Dermis microvascular lymphatic vessel endothelial cell (primary cell): ENCODE data around the gene ZNF675. TPM values are rescaled to one million over a fixed set of nuclear protein-coding genes. Genes with fewer than 3 reads are reported as not detected.
"Not testable (repeated sequence)": the region's sequence is repeated elsewhere in the genome, so short reads cannot be mapped to it uniquely, and the experiment has no call there.

ENCODE experiments used
- DNase-seq, 2 donors: peaks; one replicate each; pipeline versions ENCODE4 v3.0.0 to v3.0.0-alpha.2; 2010; ENCODE audit warnings: low read depth in 2 of 2
- total RNA-seq: library from RNA; depleted of rRNA; stranded (reverse); fragments of >200 nt; gene quantifications from 2 replicates; pipeline ENCODE4 v1.2.1, GENCODE V29; 2014

Gene ZNF675
- 5.9 and 7.0 TPM in 2 replicates for total RNA-seq

DNA sequence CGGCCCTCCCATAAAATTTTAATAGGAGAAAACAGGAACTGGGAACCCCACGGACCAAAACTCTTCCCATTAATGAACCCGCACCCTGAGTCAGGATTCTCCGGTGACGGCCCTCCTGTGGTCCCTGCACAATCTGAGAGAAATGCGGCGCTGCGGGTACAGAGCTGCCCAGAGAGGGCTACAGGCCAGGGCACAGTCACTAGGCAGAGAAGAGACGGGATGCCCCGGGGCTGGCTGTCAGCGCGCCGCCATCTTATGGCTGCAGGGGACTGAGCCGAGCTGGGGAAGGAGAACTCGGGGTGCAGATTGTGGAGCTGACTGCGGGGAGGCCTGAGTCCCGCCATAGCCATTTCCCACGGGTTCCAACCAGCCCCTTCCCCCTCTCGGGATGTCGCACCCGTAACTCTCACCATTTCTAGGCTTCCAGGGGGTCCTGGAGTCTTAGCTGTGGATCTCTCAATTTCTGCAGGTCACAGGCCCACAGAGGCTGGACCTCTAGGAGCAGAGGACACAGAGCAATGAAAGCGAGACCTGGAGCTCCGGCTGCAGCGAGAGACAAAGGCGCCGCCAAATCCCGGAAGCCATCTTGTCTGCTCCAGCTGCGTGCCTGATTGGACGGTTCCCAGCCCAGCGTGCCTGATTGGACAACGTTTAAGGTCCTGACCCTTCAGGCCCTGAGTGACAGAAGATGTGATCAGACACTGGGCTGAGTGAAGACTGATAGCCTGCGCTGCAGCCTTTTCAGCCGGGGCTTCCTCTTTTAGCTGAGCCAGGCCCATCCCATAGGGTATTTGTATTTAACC lies at the start of gene ZNF675:
TSS of gene ZNF675 (minus strand) at position 592 of the 803 bp plus-strand sequence. CDS start at position 413, 179 bp downstream.
- DNase-seq: peak; percentile 88 to 94

DNA sequence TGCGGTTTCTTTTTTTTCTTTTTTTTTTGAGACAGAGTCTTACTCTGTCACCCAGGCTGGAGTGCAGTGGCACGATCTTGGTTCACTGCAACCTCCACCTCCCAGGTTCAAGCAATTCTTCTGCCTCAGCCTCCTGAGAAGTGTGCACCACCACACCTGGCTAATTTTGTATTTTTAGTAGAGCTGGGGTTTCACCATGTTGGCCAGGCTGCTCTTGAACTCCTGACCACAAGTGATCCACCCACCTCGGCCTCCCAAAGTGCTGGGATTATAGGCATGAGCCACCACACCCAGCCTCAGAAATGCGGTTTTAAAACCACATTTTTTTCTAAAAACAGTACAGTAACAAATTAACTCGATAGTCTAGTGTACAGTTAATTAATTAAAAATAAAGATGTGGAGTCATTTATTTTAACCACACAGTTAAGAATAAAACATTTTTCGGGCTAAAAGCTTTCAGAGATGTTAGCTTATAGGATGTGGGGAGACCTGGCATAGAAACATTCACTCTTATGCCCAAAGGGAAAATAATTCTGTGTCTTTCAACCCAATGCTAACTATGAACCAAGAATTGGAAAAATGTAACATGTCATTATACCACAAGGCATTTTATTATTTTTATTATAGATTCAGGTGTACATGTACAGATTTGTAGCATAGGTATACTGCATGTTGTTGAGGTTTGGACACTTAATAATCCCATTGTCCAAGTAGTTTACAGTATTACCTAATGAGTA lies 43.9 kb upstream of the ZNF675 start:
- not testable (repeated sequence) for DNase-seq

DNA sequence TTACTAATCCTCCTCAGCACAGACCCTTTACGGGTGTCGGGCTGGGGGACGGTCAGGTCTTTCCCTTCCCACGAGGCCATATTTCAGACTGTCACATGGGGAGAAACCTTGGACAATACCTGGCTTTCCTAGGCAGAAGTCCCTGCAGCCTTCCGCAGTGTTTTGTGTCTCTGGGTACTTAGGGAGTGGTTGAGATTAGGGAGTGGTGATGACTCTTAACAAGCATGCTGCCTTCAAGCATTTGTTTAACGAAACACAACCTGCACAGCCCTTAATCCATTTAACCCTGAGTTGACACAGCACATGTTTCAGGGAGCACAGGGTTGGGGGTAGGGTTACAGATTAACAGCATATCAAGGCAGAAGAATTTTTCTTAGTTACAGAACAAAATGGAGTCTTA lies 37.1 kb upstream of the ZNF675 start:
- DNase-seq: not testable (repeated sequence)

DNA sequence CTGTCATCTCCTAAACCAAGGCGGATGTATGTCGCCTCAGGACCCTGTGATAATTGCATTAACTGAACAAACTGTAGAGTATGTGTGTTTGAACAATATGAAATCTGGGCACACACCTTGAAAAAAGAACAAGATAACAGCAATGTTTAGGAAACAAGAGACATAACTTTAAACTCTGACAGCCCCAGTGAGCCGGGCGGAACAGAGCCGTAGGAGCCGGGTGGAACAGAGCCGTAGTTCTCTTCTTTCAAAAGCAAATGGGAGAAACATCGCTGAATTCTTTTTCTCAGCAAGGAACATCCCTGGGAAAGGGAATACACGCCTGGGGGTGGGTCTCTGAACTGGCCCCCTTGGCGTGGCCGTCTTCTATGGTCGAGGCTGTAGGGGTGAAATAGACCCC lies 31.8 kb upstream of the ZNF675 start:
- DNase-seq: no peak

DNA sequence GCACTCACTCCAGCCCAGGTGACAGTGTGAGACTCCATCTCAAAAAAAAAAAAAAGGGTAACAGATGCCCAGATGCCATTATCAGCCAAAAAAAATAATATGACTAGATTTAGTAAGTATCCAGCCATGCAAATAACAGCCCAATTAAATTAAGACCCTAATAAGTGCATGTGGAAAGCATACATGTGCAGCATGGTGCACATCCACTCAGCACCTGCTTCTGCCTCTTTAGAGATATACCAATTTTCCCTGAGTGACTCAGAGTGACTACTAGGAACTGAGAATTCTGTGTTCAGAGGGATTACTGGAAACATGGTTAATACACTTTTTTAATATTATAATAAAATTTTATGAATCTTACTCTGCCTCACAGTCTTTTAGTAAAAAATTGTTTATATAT lies 29.8 kb upstream of the ZNF675 start:
- DNase-seq: no peak

DNA sequence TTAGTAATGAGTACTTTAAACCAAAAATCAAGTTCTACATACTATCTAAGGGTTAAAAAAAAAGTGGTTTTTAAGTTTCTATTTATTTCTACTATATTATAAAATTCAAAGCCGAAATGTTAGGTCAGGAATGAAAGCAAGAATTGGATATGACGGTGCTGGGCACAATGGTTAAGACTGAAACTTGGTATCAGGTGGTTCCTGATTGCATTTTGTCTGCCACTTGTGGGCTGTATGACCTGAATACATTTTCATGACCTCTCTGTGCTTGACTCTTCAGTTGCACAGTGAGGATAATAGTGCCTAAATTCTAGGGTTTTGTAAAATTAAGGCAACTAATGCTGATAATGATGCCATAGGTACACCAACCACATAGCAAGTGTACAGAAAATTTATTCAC lies 22.3 kb upstream of the ZNF675 start:
- no peak for DNase-seq

DNA sequence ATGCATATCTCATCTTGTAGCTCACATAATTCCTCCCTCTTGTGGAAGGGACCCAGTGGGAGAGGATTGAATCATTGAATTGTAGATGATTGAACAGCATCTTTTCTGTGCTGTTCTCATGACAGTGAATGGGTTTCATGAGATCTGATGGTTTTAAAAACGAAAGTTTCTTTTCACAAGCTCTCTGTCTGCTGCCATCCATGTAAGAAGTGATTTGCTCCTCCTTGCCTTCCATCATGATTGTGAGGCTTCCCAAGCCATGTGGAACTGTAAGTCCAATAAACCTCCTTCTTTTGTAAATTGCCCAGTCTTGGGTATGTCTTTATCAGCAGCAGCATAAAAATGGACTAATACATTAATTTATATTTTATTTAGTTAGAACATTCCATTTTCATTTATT lies 19.6 kb upstream of the ZNF675 start:
- no peak for DNase-seq

DNA sequence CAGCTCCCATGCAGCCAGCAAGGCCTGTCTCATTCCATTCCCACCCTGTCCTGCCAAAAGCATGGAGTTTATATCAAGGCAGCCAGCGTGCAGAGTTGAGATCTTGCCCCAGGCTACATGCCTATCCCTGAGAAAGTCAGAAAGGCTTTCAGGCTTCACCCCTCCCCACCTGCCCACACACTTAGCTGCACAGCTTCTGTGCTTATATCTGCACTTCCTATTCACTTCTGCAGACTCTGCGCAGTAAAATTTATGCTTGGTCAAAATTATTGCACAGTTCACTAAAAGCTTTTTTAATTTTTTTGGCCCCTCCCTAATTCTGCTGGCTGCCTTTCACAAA lies 12.5 kb upstream of the ZNF675 start:
- DNase-seq: no peak

DNA sequence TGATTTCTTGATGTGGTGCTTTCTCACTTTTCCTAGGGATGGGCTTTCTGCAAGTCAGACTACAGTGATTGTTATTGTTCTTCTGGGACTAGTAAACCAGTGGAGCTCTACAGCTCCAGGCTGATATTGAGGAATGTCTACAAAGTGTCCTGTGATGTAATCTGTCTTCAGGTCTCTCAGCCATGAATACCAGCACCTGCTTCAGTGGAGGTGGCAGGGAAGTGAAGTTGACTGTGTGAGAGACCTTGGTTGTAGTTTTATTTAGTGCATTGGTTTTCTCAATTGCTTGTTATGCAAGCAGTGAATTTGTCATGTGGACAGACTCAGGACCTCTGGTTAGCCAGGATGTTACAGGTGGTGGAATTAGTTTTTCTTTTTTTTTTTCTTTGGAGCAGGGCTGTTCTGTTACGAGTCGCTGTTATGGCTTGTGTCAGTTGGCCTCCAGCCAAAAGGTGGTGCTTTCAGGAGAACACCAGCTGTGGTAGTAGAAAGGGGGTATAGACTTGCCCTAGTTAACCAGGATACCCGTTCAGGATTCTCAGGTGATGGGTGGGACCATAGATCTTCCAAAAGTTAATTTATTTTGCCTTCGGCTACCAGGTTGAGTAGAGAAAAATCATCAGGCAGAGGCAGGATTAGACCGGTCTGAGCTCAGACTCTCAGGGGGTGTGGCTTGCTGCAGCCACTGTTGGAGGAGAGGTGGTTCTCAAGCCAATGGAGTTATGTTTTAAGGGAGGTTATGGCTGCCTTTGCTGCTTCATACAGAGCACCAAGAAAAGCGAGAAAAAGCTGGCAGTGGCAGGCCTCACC lies 11.9 kb upstream of the ZNF675 start:
- DNase-seq: no peak

DNA sequence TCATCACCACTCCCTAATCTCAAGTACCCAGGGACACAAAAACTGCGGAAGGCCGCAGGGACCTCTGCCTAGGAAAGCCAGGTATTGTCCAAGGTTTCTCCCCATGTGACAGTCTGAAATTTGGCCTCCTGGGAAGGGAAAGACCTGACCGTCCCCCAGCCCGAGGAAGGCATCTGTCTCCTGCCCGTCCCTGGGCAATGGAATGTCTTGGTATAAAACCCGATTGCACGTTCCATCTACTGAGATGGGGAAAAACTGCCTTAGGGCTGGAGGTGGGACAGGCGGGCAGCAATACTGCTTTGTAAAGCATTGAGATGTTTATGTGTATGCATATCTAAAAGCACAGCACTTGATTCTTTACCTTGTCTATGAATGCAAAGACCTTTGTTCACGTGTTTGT lies 5.9 kb upstream of the ZNF675 start:
- DNase-seq: not testable (repeated sequence)

DNA sequence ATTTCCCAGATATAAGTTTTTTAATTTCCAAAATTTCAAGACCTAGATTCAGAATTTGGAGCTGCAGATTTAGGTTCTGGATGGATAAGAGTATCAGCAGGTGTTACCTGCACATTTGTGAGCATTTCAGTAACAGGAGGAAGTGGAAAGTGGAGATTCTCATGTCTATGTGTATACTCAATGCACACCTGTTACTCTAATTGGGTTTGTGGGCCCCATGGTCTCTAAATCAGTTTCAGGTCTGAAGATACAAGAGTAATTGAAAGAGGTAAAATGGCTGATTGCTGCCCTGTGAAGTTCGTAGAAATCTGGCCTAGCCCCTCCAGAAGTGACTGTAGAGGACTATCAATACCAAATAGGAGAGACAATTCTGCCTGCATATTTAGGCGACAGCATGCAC lies 13.9 kb downstream of the ZNF675 start:
- DNase-seq: no peak

DNA sequence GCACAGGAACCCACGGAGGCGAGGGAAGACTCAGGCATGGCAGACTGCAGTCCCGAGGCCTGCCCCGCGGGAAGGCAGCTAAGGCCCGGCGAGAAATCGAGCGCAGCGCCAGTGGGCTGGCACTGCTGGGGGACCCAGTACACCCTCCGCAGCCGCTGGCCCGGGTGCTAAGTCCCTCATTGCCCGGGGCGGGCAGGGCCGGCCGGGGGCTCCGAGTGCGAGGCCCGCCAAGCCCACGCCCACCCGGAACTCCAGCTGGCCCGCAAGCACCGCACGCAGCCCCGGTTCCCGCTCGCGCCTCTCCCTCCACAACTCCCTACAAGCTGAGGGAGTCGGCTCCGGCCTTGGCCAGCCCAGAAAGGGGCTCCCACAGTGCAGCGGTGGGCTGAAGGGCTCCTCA lies 18.4 kb downstream of the ZNF675 start:
- DNase-seq: not testable (repeated sequence)

DNA sequence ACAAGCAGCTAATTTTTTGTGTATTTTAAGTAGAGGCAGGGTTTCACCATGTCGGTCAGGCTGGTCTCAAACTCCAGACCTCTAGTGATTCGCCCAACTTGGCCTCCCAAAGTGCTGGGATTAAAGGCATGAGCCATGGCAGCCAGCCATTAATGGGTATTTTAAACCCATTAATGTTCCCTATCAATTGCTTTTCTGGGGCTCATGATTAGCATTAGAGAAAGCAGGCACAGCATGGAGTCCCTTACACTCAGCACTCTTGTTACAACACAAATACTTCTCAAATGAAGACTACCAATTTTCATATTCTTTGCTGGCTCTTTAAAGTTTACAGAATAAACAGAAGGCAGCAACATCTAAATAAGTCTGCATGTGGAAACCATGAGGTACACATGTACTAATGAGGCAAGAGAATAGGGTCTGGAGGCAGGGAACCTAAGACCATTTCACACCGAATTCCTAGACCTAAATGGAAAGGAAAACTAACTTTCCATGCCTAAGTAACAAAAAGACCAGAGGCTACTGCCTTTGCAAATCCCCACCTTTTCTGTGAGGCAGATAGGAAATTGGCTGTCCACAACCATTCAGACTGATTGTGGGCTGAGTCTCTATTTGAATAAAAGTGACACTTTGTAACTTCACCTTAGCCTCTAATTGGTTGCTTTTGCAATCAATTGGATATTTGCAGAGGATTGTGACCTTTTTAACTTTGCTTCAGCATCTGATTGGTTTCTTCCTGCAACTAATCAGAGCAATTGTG lies 21.2 kb downstream of the ZNF675 start:
- no peak for DNase-seq

DNA sequence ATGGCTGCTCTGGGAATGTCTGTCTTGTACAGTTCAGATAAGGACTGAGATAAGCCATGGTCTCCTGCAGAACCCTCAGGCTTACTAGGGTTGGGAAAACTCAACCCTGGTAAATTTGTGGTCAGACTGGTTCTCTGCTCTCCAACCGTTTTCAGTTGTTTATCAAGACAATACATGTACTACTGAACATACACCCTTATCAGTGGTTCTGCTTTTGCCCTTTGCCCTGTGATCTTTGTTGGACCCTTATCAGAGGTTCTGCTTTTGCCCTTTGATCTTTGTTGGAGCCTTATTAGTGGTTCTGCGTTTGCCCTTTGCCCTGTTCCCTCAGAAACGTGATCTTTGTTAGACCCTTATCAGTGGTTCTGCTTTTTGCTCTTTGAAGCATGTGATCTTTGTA lies 37.2 kb downstream of the ZNF675 start:
- not testable (repeated sequence) for DNase-seq

Other genes with a start within 250 kb of the ZNF675 start
- gene ZNF681, start 71.7 kb upstream of the ZNF675 start, total RNA-seq: 1.2 and 1.5 TPM in 2 replicates
- 3.5 and 4.6 TPM in 2 replicates for gene ZNF726, start 227.7 kb upstream of the ZNF675 start, total RNA-seq